DOHH2 (cell line): ENCODE results near the gene HERC5.

Source experiments
- CTCF ChIP-seq: fragments of 200-600 bp; sonication (generic); IDR thresholded peaks from one replicate; pipeline ENCODE4 v1.5.1; 2014; ENCODE audit warnings: antibody characterized with exemption, mild to moderate bottlenecking, low read depth, low read length; ENCODE audit not compliant: poor library complexity, severe bottlenecking
- EZH2phosphoT487 ChIP-seq: fragments of 200-600 bp; sonication (generic); IDR thresholded peaks from 2 replicates; pipeline ENCODE4 v1.6.1; 2017; ENCODE audit warnings: borderline replicate concordance, mild to moderate bottlenecking, antibody characterized with exemption, low read length, moderate library complexity, mixed read lengths

GRCh38 chr4:88489100-88489761, 32.3 kb downstream of the HERC5 start:
- no peak for TF ChIP-seq CTCF
- no peak for TF ChIP-seq EZH2phosphoT487
